Epithelial cell of esophagus (primary cell): ENCODE results near the gene BTNL8.
A peak's percentile ranks its signal among the peaks of the same experiment; 100 is the strongest.

Experiments used
- DNase-seq: peaks from one replicate; pipeline ENCODE4 v3.0.0; 2010; ENCODE audit warnings: low read depth
- H3K4me3 ChIP-seq: 2 replicates; pipeline ENCODE4 v1.5.1; 2011; ENCODE audit warnings: mild to moderate bottlenecking, low read length, control low read depth
- CTCF ChIP-seq: IDR thresholded peaks from 2 replicates; pipeline ENCODE4 v1.5.1; 2011; ENCODE audit warnings: low read depth, mild to moderate bottlenecking, low read length, control low read depth, inconsistent platforms; ENCODE audit not compliant: insufficient read depth; ENCODE audit errors: missing control alignments

Gene BTNL8

GRCh38 chr5:180860273-180860886, 38.6 kb upstream of the BTNL8 start:
- TF ChIP-seq CTCF = peak; percentile 14
- H3K4me3 ChIP-seq = peak overlapping the region; percentile 92
- peak; percentile 40 for DNase-seq

GRCh38 chr5:180860887-180861822, 37.8 kb upstream of the BTNL8 start, which contains the start of gene ZFP62:
Gene ZFP62 (minus strand): TSS chr5:180861276. CDS start chr5:180861219, 57 bp downstream.
- H3K4me3 ChIP-seq = peak within 1 kb of the TSS; percentile 92
- no peak for TF ChIP-seq CTCF
- DNase-seq = peak; percentile 91

GRCh38 chr5:180862645-180863044, 36.3 kb upstream of the BTNL8 start:
- DNase-seq = no peak
- no peak overlapping the region for H3K4me3 ChIP-seq
- TF ChIP-seq CTCF = no peak

GRCh38 chr5:180865981-180866695, 32.8 kb upstream of the BTNL8 start:
- TF ChIP-seq CTCF = no peak
- no peak for DNase-seq
- H3K4me3 ChIP-seq = no peak overlapping the region

GRCh38 chr5:180866985-180867384, 32.0 kb upstream of the BTNL8 start:
- no peak for DNase-seq
- H3K4me3 ChIP-seq = no peak overlapping the region
- TF ChIP-seq CTCF = no peak

GRCh38 chr5:180868960-180869359, 30.0 kb upstream of the BTNL8 start:
- H3K4me3 ChIP-seq = no peak overlapping the region
- peak; percentile 85 for DNase-seq
- TF ChIP-seq CTCF = peak; percentile 93
